ENCODE data around the gene SMIM5. TPM values are rescaled to one million over a fixed set of nuclear protein-coding genes. Genes with fewer than 3 reads are reported as not detected.

Gene SMIM5
- total and polyA plus RNA-seq, 2 donors (not counting 3 experiments of a cell fraction or from before 2014, with no cell fraction given): not detected

GRCh38 chr17:75602644-75603043, 30.6 kb upstream of the SMIM5 start:
- Histone ChIP-seq H3K9me1 (replicated peaks; ENCODE audit: control insufficient read depth, extremely low read depth, insufficient read depth, low read length) (no peaks in the 10 kb centered on the region), H3K36me3 (ENCODE audit: control insufficient read depth in 2 of 2, extremely low read depth in 1 of 2, insufficient read depth in 2 of 2, low read length in 2 of 2) (no peaks in the 10 kb centered on the region), H4K20me1 (replicated peaks; ENCODE audit: control insufficient read depth, extremely low read depth, insufficient read depth, low read length) (no peaks in the 10 kb centered on the region), H3K9ac (replicated peaks; ENCODE audit: extremely low read depth, insufficient read depth, low read length) (no peak overlapping the region), H2AFZ (ENCODE audit: low read depth, low read length) (no peak overlapping the region), H3K4me3 (replicated peaks in 1 of 3; ENCODE audit: insufficient read depth in 1 of 3, low read depth in 1 of 3, low read length in 3 of 3) (no peak overlapping the region), H3K9me3 (replicated peaks; ENCODE audit: control insufficient read depth, insufficient read depth, low read length) (no peaks in the 10 kb centered on the region), H3K79me2 (ENCODE audit: control insufficient read depth, insufficient read depth, low read length) (no peaks in the 10 kb centered on the region), H3K27me3 (ENCODE audit: control insufficient read depth in 2 of 2, insufficient read depth in 2 of 2, low read length in 2 of 2) (no peaks in the 10 kb centered on the region), H3K27ac (ENCODE audit: insufficient read depth, low read depth, low read length) (no peak overlapping the region), H3K4me1 (ENCODE audit: control insufficient read depth, extremely low read depth, insufficient read depth, low read length) (no peaks in the 10 kb centered on the region), H3K4me2 (ENCODE audit: insufficient read depth, low read length) (no peak overlapping the region)
- intact Hi-C loops (cut with micrococcal nuclease) (no loop called here), dilution Hi-C loops (cut with MboI; ENCODE audit: extremely low pct_ligation_motif_present, low sequenced_read_pairs) (no loop called here)
- ChIA-PET POLR2A (interaction anchor here (0.6 kb wide), 1 partner anchor 16 kb away, joined by 3 read pairs; no protein-coding TSS in a partner anchor), CTCF (interaction anchor here (1.3 to 4.8 kb wide), 6 partner anchors 11 to 147 kb away, joined by 3 to 67 read pairs (median 22); partner anchors contain the start of gene SMIM5)
- DNase-seq (ENCODE audit: low read depth, low spot score) (no peak), FAIRE-seq (no peak)
- no peak for TF ChIP-seq POLR2AphosphoS5 (IDR thresholded peaks at IDR 0.05; ENCODE audit: insufficient read depth, low read depth, low read length)
- TF ChIP-seq FOS (IDR thresholded peaks at IDR 0.05; ENCODE audit: borderline replicate concordance, insufficient read depth, low read length): no peak
- TF ChIP-seq MAX (IDR thresholded peaks at IDR 0.05; ENCODE audit: insufficient read depth, insufficient read length): no peak
- TF ChIP-seq, protein P1, sequence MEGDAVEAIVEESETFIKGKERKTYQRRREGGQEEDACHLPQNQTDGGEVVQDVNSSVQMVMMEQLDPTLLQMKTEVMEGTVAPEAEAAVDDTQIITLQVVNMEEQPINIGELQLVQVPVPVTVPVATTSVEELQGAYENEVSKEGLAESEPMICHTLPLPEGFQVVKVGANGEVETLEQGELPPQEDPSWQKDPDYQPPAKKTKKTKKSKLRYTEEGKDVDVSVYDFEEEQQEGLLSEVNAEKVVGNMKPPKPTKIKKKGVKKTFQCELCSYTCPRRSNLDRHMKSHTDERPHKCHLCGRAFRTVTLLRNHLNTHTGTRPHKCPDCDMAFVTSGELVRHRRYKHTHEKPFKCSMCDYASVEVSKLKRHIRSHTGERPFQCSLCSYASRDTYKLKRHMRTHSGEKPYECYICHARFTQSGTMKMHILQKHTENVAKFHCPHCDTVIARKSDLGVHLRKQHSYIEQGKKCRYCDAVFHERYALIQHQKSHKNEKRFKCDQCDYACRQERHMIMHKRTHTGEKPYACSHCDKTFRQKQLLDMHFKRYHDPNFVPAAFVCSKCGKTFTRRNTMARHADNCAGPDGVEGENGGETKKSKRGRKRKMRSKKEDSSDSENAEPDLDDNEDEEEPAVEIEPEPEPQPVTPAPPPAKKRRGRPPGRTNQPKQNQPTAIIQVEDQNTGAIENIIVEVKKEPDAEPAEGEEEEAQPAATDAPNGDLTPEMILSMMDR (IDR thresholded peaks at IDR 0.05; ENCODE audit: extremely low read depth in 1 of 2, insufficient read depth in 1 of 2, low read depth in 1 of 2, low read length in 2 of 2): no peak
- no peak for TF ChIP-seq EZH2 (IDR thresholded peaks at IDR 0.05; ENCODE audit: borderline replicate concordance, low read depth, low read length, severe bottlenecking)
- no peak for TF ChIP-seq JUN (IDR thresholded peaks at IDR 0.05; ENCODE audit: borderline replicate concordance, insufficient read depth, insufficient read length, low read depth)
- TF ChIP-seq MYC (IDR thresholded peaks at IDR 0.05; ENCODE audit: low read depth, low read length): no peak
- no peak for TF ChIP-seq GATA2 (IDR thresholded peaks at IDR 0.05; ENCODE audit: insufficient read depth, insufficient read length, low read depth, low read length)
- no peak for TF ChIP-seq POLR2A (IDR thresholded peaks at IDR 0.05; ENCODE audit: low read depth, low read length)
- no TSS peak for BruUV-seq (replicated peaks)
